DMS79 treated with DMSO at 0.1 percent for 48 hours (cell line): Measurements from ENCODE around the gene SCAPER.

ENCODE experiments used
- DNase-seq: peaks from one replicate; lab custom pipeline; 2025; lab: John Stamatoyannopoulos, UW

The SCAPER gene

GRCh38 chr15:76359152-76359551 is 546.0 kb downstream of the SCAPER start:
- no peak for DNase-seq

GRCh38 chr15:76358453-76358852 is 546.7 kb downstream of the SCAPER start:
- DNase-seq = no peak

- DNase-seq = no peak
These were observed 550.2 kb downstream of the SCAPER start for GRCh38 chr15:76354823-76355440.

GRCh38 chr15:76353903-76354302 is 551.2 kb downstream of the SCAPER start:
- no peak for DNase-seq

- DNase-seq = no peak
These were observed 552.0 kb downstream of the SCAPER start for GRCh38 chr15:76353023-76353577.

- DNase-seq = no peak
These were observed 555.7 kb downstream of the SCAPER start for GRCh38 chr15:76349301-76350070.

GRCh38 chr15:76347482-76348055 is 557.6 kb downstream of the SCAPER start:
- no peak for DNase-seq

GRCh38 chr15:76346669-76347481 is 558.3 kb downstream of the SCAPER start:
- peak; percentile 13 for DNase-seq

- no peak for DNase-seq
These were observed 559.1 kb downstream of the SCAPER start for GRCh38 chr15:76345880-76346668.

- no peak for DNase-seq
These were observed 559.6 kb downstream of the SCAPER start for GRCh38 chr15:76345583-76345879.

GRCh38 chr15:76344893-76345582 is 560.1 kb downstream of the SCAPER start:
- no peak for DNase-seq

- DNase-seq = no peak
These were observed 561.7 kb downstream of the SCAPER start for GRCh38 chr15:76343313-76343996.

GRCh38 chr15:76342382-76343201 is 562.5 kb downstream of the SCAPER start:
- no peak for DNase-seq

- peak; percentile 28 for DNase-seq
These were observed 563.1 kb downstream of the SCAPER start for GRCh38 chr15:76342058-76342381.

- DNase-seq = peak; percentile 31
These were observed 563.6 kb downstream of the SCAPER start for GRCh38 chr15:76341366-76342057.

- DNase-seq = peak; percentile 17
These were observed 564.3 kb downstream of the SCAPER start for GRCh38 chr15:76340803-76341365.

GRCh38 chr15:76340198-76340802 is 564.8 kb downstream of the SCAPER start:
- no peak for DNase-seq
